Measurements from ENCODE around the gene AMMECR1.
"Not testable (repeated sequence)": the region's sequence is repeated elsewhere in the genome, so short reads cannot be mapped to it uniquely, and the experiment has no call there.

Gene AMMECR1

DNA sequence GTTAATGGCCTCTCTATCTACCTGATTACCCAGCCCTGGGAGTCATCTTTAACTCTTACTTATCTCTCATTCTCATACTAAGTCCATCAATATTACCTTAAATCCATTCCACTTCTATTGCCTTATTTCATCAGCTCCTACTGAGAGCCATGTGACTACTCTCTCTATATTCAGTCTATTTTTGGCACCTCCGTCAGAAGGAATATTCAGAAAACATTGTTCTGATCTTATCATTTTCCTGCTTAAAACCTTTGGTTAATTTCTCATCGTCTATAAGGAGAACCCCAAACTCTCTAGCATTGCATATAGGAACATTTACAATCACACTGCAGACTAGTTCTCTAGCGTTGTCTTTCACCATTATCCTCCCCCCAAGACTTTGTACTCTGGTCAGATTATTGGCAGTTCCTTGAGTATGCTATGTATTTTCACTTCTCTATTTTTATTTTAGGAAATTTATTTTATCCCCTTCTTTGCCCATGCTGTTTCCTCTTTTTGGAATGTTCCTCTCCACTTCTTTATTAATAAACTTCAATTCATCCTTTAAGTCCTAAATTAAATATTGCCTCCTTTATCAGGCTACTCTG lies 13.7 kb upstream of the AMMECR1 start:
- DNase-seq (ENCODE audit: low spot score): no peak
- TF ChIP-seq, protein P1, sequence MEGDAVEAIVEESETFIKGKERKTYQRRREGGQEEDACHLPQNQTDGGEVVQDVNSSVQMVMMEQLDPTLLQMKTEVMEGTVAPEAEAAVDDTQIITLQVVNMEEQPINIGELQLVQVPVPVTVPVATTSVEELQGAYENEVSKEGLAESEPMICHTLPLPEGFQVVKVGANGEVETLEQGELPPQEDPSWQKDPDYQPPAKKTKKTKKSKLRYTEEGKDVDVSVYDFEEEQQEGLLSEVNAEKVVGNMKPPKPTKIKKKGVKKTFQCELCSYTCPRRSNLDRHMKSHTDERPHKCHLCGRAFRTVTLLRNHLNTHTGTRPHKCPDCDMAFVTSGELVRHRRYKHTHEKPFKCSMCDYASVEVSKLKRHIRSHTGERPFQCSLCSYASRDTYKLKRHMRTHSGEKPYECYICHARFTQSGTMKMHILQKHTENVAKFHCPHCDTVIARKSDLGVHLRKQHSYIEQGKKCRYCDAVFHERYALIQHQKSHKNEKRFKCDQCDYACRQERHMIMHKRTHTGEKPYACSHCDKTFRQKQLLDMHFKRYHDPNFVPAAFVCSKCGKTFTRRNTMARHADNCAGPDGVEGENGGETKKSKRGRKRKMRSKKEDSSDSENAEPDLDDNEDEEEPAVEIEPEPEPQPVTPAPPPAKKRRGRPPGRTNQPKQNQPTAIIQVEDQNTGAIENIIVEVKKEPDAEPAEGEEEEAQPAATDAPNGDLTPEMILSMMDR (IDR thresholded peaks at IDR 0.05; ENCODE audit: extremely low read depth, missing control alignments): no peak

DNA sequence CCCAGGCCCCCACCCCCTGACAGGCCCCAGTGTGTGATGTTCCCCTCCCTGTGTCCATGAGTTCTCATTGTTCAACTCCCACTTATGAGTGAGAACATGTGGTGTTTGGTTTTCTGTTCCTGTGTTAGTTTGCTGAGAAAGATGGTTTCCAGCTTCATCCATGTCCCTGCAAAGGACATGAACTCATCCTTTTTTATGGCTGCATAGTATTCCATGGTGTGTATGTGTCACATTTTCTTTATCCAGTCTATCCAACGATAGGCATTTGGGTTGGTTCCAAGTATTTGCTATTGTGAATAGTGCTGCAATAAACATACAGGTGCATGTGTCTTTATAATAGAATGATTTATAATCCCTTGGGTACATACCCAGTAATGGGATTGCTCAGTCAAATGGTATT lies 10.7 kb upstream of the AMMECR1 start:
- not testable (repeated sequence) for DNase-seq (ENCODE audit: low spot score)

DNA sequence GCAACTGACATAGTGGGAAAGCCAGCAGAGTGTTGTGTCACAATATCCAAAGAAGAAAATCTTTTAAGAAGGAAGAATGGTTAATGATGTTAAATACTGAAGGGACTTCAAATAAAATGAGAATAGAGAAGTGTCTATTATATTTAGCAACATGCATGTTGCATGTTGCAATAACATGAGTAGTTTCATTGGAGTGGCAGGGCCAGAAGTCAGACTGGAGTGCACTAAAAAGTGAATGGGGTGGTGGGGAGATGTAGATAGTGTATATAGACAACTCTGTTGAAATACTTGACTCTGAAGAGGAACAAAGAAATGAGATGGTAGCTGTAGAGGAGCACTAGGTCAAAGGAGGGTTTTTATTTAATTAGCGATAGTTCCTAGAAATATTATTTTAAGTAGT lies 9.5 kb upstream of the AMMECR1 start:
- TF ChIP-seq, protein P1 (IDR thresholded peaks at IDR 0.05; ENCODE audit: extremely low read depth, missing control alignments): no peak

DNA sequence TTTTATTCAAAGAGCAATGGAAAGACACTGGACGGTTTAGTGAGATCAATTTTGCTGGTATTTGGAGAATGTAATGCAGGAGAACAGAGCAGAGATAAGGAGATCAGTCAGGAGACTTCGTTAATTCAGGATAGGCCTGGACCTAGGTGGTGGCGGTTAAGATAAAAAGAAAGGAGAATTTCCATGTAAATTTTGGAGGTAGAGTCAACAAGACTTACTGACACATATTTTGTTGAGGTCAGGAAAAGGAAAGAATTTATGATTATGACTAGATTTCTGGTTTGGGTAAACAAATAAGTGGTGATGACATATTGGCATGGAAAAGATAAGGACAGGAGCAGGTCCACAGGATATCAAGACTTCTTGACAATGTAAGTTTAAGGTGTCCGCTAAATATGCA lies 8.8 kb upstream of the AMMECR1 start:
- DNase-seq (ENCODE audit: low spot score): no peak

More for the DNA sequence above, 9.5 kb upstream of the AMMECR1 start:
- no peak for DNase-seq (ENCODE audit: low spot score)

DNA sequence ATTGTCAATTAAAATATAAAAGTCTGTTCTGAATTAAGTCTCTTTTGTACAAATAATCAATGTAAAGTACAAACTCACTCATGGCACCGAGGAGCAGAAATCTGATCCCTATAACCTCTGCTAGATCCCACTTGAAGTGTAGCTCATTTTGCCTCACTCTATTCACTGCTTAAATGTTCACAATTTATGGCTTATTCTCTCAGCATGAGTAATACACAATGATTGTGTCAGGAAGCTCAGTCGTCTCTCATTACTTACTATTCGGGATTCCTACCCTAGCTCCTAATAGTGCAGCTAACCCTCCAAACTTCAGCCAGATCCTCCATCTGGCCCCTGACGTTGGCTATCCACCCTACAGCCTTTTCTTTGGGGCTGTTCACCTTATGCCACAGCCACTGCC lies 4.7 kb upstream of the AMMECR1 start:
- TF ChIP-seq, protein P1 (IDR thresholded peaks at IDR 0.05; ENCODE audit: extremely low read depth, missing control alignments): no peak
- no peak for DNase-seq (ENCODE audit: low spot score)

More for the DNA sequence above, 8.8 kb upstream of the AMMECR1 start:
- TF ChIP-seq, protein P1 (IDR thresholded peaks at IDR 0.05; ENCODE audit: extremely low read depth, missing control alignments): no peak

DNA sequence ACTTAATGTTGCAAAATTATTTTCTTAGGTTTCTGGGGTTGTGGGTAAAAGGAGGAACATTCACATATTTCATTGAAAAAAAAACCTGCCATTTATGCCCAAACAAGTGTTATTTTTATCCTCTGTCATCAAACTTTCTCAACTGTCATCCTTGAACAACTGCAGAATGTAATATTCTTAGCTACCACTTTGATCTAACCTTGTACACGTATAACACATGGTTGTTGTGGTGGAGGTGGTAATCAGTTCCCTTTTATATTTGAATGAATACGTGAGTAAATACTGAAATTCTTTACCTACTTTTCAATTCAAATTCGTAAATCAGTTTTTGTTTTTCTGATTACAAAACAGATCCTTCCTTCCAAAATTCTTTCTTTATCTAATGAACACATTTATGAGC lies 3.8 kb upstream of the AMMECR1 start:
- TF ChIP-seq, protein P1 (IDR thresholded peaks at IDR 0.05; ENCODE audit: extremely low read depth, missing control alignments): no peak
- DNase-seq (ENCODE audit: low spot score): peak; percentile 8

DNA sequence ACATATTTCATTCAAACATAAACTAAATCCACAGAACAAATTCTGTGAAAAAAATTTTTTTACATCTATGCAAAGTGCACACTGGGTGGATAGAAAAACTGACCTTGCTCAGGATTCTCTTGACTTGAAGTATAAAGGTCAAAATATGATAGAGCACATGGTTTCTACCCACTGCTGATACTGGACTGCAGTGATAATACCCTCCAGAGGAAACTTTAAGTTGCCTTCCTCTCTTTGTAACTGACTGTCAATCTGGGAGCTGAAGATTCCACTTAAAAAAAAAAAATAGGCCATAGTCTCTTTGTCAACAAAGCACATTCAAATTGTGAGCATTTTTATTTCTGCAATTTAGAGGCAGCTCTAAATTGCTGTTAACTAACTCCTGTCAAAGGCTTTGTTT lies 3.2 kb upstream of the AMMECR1 start:
- DNase-seq (ENCODE audit: low spot score): no peak
- TF ChIP-seq, protein P1 (IDR thresholded peaks at IDR 0.05; ENCODE audit: extremely low read depth, missing control alignments): no peak

DNA sequence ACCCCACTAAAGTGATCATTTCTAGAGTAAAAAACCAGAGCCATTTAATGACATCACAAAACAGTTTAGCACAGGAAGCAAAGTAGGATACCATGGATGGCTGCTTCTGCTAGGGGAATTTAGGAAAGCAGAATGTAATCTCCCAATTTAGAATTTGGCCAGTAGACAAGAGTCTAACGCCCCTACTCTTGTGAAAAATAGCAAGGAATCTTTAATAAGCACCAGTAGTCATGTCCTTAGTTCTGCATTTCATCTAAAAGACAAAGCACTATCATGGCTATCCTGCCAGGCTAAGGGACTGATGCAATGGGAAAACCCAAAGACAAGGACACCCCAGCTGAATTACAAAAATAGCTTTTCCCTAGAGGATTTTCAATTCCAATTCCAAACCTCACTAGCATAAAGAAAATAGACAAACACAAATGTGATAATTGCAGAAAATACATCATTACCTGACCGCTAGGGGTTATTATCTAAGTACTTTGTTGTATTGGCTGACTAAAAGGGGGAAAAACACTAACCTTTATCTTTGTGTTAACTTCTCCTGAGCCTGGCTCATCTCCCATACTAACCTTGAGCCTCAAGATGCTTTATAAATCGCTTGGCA lies 2.6 kb upstream of the AMMECR1 start:
- DNase-seq (ENCODE audit: low spot score): no peak
- TF ChIP-seq, protein P1 (IDR thresholded peaks at IDR 0.05; ENCODE audit: extremely low read depth, missing control alignments): no peak
